ENCODE measurements around the gene COMMD6. TPM values are rescaled to one million over a fixed set of nuclear protein-coding genes. Genes with fewer than 3 reads are reported as not detected.
"Not testable (repeated sequence)": the region's sequence is repeated elsewhere in the genome, so short reads cannot be mapped to it uniquely, and the experiment has no call there.

The COMMD6 gene
- total RNA-seq, 1 donor from 2014 or later, result 155 TPM

GRCh38 chr13:75554464-75554863 is 16.8 kb upstream of the COMMD6 start:
- TF ChIP-seq, protein P1, sequence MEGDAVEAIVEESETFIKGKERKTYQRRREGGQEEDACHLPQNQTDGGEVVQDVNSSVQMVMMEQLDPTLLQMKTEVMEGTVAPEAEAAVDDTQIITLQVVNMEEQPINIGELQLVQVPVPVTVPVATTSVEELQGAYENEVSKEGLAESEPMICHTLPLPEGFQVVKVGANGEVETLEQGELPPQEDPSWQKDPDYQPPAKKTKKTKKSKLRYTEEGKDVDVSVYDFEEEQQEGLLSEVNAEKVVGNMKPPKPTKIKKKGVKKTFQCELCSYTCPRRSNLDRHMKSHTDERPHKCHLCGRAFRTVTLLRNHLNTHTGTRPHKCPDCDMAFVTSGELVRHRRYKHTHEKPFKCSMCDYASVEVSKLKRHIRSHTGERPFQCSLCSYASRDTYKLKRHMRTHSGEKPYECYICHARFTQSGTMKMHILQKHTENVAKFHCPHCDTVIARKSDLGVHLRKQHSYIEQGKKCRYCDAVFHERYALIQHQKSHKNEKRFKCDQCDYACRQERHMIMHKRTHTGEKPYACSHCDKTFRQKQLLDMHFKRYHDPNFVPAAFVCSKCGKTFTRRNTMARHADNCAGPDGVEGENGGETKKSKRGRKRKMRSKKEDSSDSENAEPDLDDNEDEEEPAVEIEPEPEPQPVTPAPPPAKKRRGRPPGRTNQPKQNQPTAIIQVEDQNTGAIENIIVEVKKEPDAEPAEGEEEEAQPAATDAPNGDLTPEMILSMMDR (IDR thresholded peaks at IDR 0.05; ENCODE audit: insufficient read depth, low read length, poor library complexity, severe bottlenecking), result no peak
- Histone ChIP-seq H3K36me3 (ENCODE audit: control insufficient read depth, insufficient read depth, low read length) (no peaks in the 10 kb centered on the region), H3K27me3 (ENCODE audit: control insufficient read depth, insufficient read depth, low read length) (no peaks in the 10 kb centered on the region), H3K4me3 (ENCODE audit: low read depth, low read length) (no peak overlapping the region)
- DNase-seq (ENCODE audit: low read depth), result no peak

GRCh38 chr13:75550159-75550567 is 12.5 kb upstream of the COMMD6 start:
- Histone ChIP-seq H3K27me3 (ENCODE audit: control insufficient read depth, insufficient read depth, low read length) (no peaks in the 10 kb centered on the region), H3K36me3 (ENCODE audit: control insufficient read depth, insufficient read depth, low read length) (no peaks in the 10 kb centered on the region), H3K4me3 (ENCODE audit: low read depth, low read length) (peak overlapping the region; percentile 87)
- no peak for DNase-seq (ENCODE audit: low read depth)
- TF ChIP-seq, protein P1 (IDR thresholded peaks at IDR 0.05; ENCODE audit: insufficient read depth, low read length, poor library complexity, severe bottlenecking), result no peak

- Histone ChIP-seq H3K27me3 (ENCODE audit: control insufficient read depth, insufficient read depth, low read length) (no peaks in the 10 kb centered on the region), H3K4me3 (ENCODE audit: low read depth, low read length) (peak within 1 kb of the TSS; percentile 87), H3K36me3 (ENCODE audit: control insufficient read depth, insufficient read depth, low read length) (no peaks in the 10 kb centered on the region)
- peak; percentile 73 for DNase-seq (ENCODE audit: low read depth)
- TF ChIP-seq, protein P1 (IDR thresholded peaks at IDR 0.05; ENCODE audit: insufficient read depth, low read length, poor library complexity, severe bottlenecking), result peak; percentile 98
Observed at GRCh38 chr13:75549262-75550158, 11.9 kb upstream of the COMMD6 start, which contains the start of gene UCHL3. Gene UCHL3 (plus strand): TSS chr13:75549791. CDS start chr13:75549821, 30 bp downstream.

GRCh38 chr13:75547917-75548316 is 10.3 kb upstream of the COMMD6 start:
- H3K4me3 ChIP-seq (ENCODE audit: low read depth, low read length), result no peak overlapping the region
- TF ChIP-seq, protein P1 (IDR thresholded peaks at IDR 0.05; ENCODE audit: insufficient read depth, low read length, poor library complexity, severe bottlenecking), result no peak
- no peaks in the 10 kb centered on the region for H3K27me3 ChIP-seq (ENCODE audit: control insufficient read depth, insufficient read depth, low read length)
- H3K36me3 ChIP-seq (ENCODE audit: control insufficient read depth, insufficient read depth, low read length), result no peaks in the 10 kb centered on the region
- no peak for DNase-seq (ENCODE audit: low read depth)

DNA sequence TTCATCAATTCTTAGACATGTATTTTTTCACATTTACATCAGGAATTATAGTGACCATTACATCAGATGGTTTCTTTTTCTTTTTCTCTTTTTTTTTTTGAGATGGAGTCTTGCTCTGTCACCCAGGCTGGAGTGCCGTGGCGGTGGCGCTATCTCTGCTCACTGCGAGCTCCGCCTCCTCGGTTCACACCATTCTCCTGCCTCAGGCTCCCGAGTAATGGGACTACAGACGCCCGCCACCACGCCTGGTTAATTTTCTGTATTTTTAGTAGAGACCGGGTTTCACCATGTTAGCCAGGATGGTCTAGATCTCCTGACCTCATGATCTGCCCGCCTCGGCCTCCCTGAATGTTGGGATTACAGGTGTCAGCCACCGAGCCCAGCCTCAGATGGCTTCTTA is 7.7 kb upstream of the COMMD6 start:
- not testable (repeated sequence) for H3K4me3 ChIP-seq (ENCODE audit: low read depth, low read length); H3K27me3 ChIP-seq (ENCODE audit: control insufficient read depth, insufficient read depth, low read length); H3K36me3 ChIP-seq (ENCODE audit: control insufficient read depth, insufficient read depth, low read length); DNase-seq (ENCODE audit: low read depth)

DNA sequence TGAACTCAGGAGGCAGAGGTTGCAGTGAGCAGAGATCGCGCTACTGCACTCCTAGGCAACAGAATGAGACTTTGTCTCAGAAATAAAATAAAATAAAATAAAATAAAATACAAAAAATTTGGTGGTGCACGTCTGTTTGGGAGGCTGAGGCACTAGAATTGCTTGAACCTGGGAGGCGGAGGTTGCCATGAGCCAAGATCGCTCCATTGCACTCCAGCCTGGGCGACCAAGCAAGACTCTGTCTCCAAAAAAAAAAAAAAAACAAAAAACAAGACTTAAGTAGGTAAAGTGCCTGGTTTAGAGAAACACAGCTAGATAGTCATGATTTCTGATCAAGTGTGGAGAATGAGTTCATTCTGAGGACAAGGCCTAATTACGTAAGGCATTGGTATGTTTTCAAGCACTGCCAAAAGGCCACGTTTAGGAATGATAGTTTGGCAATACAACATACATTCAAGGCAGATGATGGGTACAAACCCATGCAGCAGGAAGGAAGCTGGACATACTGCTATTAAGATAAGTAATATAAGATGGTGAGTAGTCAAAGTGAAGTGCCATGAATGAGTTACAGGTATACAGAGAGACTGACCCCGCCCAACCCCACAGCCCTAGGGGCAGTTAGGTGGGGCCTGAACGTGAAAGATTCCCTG is 7.2 kb upstream of the COMMD6 start:
- H3K27me3 ChIP-seq (ENCODE audit: control insufficient read depth, insufficient read depth, low read length), result no peaks in the 10 kb centered on the region
- DNase-seq (ENCODE audit: low read depth), result no peak
- TF ChIP-seq, protein P1 (IDR thresholded peaks at IDR 0.05; ENCODE audit: insufficient read depth, low read length, poor library complexity, severe bottlenecking), result no peak
- no peak overlapping the region for H3K4me3 ChIP-seq (ENCODE audit: low read depth, low read length)
- no peaks in the 10 kb centered on the region for H3K36me3 ChIP-seq (ENCODE audit: control insufficient read depth, insufficient read depth, low read length)

All from kidney epithelial cell (primary cell).